ENCODE results near the gene GDPGP1.

GDPGP1 gene

DNA sequence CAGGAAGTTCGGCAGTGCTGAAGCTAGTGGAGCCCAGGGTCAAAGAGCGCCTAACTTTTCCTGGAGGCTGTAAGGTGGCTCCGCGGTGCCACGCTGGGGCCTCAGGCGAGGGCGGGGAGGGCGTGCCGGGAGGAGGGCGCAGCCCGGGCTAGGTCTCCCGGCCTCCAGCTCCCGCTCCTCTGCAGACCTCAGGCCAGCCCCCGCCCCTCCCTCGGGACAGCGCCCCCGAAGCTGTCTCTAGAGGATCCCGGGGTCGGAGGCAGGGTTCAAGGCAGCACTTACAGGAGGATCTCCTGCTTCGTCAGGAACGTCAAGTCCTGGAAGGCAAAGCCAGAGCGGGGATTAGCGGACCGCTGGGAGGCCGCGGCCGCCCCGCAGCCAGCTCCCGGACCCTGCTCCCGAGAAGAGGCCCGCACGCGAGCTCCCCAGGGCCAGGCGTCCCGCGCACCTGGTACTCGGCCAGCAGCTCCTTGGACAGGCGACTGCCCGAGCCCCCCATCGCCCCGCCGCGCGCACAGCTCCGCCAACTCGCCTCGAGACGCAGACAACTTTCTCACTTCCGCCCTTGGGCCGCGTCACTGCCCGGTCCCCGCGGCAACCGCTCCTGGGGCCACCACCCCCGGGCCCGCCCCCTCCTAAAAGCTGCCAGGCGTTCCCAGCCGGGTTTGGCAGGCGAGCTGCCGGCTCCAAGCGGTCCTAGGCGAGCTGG is 468 bp upstream of the GDPGP1 start, which contains the start of gene CIB1:
Gene CIB1, minus strand, starts transcription at position 555 of the 709 bp plus-strand sequence. Its CDS starts 56 bp downstream, at position 499.
- Histone ChIP-seq H3K27me3 (ENCODE audit: control insufficient read depth in 2 of 2, insufficient read depth in 2 of 2, low read length in 2 of 2) (no peaks in the 10 kb centered on the region), H3K4me3 (ENCODE audit: low read length in 2 of 2) (peak within 1 kb of the TSS; percentile 90 to 97), H3K36me3 (ENCODE audit: control insufficient read depth in 2 of 2, insufficient read depth in 2 of 2, low read length in 2 of 2) (peaks cover 30 to 39% of the 10 kb centered on the region in 2 donors), H3K9ac (ENCODE audit: low read depth in 1 of 2, low read length in 2 of 2) (peak within 1 kb of the TSS; percentile 84 to 98), H3K27ac (ENCODE audit: low read depth in 2 of 2, low read length in 2 of 2) (peak within 1 kb of the TSS; percentile 99), H3K4me1 (ENCODE audit: control insufficient read depth in 2 of 2, insufficient read depth in 2 of 2, low read length in 2 of 2) (peaks cover 42 to 48% of the 10 kb centered on the region in 2 donors), H3K9me3 (ENCODE audit: control insufficient read depth in 2 of 2, low read length in 2 of 2) (no peaks in the 10 kb centered on the region)

DNA sequence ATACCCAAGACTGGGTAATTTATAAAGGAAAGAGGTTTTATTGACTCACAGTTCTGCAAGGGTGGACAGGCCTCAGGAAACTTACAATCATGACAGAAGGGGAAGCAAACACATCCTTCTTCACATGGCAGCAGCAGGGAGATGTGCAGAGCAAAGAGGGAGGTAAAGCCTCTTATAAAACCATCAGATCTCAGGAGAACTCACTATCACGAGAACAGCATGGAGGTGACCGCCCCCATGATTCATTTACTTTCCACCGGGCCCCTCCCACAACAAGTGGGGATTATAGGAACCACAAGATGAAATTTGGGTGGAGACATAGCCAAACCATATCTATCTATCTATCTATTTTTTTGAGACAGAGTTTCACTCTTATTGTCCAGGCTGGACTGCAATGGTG is 5.4 kb downstream of the GDPGP1 start:
- Histone ChIP-seq H3K9me3 (ENCODE audit: control insufficient read depth in 2 of 2, low read length in 2 of 2) (no peaks in the 10 kb centered on the region), H3K27me3 (ENCODE audit: control insufficient read depth in 2 of 2, insufficient read depth in 2 of 2, low read length in 2 of 2) (no peaks in the 10 kb centered on the region), H3K36me3 (ENCODE audit: control insufficient read depth in 2 of 2, insufficient read depth in 2 of 2, low read length in 2 of 2) (peaks cover 28 to 32% of the 10 kb centered on the region in 2 donors)

DNA sequence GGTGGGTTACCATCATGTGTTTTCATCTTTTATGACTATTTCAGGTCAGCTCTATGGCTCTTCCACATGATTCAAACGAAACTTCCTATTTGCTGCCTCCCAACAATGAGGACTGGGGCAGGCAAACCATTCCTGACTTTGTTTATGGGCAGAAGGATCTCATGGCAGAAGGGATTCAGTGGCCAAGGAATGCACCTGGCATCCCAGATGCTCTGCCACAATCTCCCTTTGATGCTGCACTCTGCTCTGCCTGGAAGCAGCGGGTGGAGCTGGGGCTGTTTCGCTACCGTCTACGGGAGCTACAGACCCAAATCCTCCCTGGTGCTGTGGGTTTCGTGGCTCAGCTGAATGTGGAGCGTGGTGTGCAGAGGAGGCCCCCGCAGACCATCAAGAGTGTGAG is 6.8 kb downstream of the GDPGP1 start:
- peaks cover 28 to 32% of the 10 kb centered on the region in 2 donors for H3K36me3 ChIP-seq (ENCODE audit: control insufficient read depth in 2 of 2, insufficient read depth in 2 of 2, low read length in 2 of 2)
- H3K9me3 ChIP-seq (ENCODE audit: control insufficient read depth in 2 of 2, low read length in 2 of 2) = no peaks in the 10 kb centered on the region
- no peak overlapping the region for H3K4me3 ChIP-seq (ENCODE audit: low read length in 2 of 2)
- no peak overlapping the region for H3K9ac ChIP-seq (ENCODE audit: low read depth in 1 of 2, low read length in 2 of 2)
- H3K27ac ChIP-seq (ENCODE audit: low read depth in 2 of 2, low read length in 2 of 2) = no peak overlapping the region
- no peaks in the 10 kb centered on the region for H3K27me3 ChIP-seq (ENCODE audit: control insufficient read depth in 2 of 2, insufficient read depth in 2 of 2, low read length in 2 of 2)
- H3K4me1 ChIP-seq (ENCODE audit: control insufficient read depth in 2 of 2, insufficient read depth in 2 of 2, low read length in 2 of 2) = no peaks in the 10 kb centered on the region

More for the DNA sequence above, 5.4 kb downstream of the GDPGP1 start:
- Histone ChIP-seq H3K9ac (ENCODE audit: low read depth in 1 of 2, low read length in 2 of 2) (no peak overlapping the region), H3K4me3 (ENCODE audit: low read length in 2 of 2) (no peak overlapping the region), H3K27ac (ENCODE audit: low read depth in 2 of 2, low read length in 2 of 2) (no peak overlapping the region), H3K4me1 (ENCODE audit: control insufficient read depth in 2 of 2, insufficient read depth in 2 of 2, low read length in 2 of 2) (peaks cover 6 to 7% of the 10 kb centered on the region in 2 donors)

DNA sequence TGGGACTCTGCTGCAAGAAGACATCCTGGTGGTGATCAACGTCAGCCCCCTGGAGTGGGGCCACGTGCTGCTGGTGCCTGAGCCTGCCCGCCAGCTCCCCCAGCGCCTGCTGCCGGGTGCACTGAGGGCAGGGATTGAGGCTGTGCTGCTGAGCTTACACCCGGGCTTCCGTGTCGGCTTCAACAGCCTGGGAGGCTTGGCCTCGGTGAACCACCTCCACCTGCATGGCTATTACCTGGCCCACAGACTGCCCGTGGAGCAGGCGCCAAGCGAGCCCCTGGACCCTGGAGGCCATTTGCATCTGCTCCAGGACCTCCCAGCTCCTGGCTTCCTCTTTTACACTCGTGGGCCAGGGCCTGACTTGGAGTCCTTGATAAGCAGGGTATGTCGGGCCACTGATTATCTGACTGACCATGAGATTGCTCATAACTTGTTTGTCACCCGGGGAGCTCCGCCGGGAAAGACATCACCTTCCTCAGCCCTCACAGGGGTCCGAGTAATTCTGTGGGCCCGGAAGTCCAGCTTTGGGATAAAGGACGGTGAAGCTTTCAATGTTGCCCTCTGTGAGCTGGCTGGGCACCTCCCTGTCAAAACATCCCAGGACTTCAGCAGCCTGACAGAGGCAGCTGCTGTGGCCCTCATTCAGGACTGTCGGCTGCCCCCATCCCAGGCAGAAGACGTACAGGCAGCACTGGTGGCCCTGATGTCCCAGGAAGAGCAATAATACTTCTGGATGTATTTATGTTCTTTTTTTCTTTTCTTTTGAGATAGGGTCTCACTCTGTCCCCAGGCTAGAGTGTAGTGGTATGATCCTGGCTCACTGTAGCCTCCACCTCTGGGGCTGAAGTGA is 7.6 kb downstream of the GDPGP1 start:
- H3K9me3 ChIP-seq (ENCODE audit: control insufficient read depth in 2 of 2, low read length in 2 of 2) = no peaks in the 10 kb centered on the region
- peaks cover 28 to 32% of the 10 kb centered on the region in 2 donors for H3K36me3 ChIP-seq (ENCODE audit: control insufficient read depth in 2 of 2, insufficient read depth in 2 of 2, low read length in 2 of 2)
- H3K27me3 ChIP-seq (ENCODE audit: control insufficient read depth in 2 of 2, insufficient read depth in 2 of 2, low read length in 2 of 2) = no peaks in the 10 kb centered on the region
- no peak overlapping the region for H3K27ac ChIP-seq (ENCODE audit: low read depth in 2 of 2, low read length in 2 of 2)
- H3K4me3 ChIP-seq (ENCODE audit: low read length in 2 of 2) = no peak overlapping the region
- no peak overlapping the region for H3K9ac ChIP-seq (ENCODE audit: low read depth in 1 of 2, low read length in 2 of 2)
- no peaks in the 10 kb centered on the region for H3K4me1 ChIP-seq (ENCODE audit: control insufficient read depth in 2 of 2, insufficient read depth in 2 of 2, low read length in 2 of 2)

DNA sequence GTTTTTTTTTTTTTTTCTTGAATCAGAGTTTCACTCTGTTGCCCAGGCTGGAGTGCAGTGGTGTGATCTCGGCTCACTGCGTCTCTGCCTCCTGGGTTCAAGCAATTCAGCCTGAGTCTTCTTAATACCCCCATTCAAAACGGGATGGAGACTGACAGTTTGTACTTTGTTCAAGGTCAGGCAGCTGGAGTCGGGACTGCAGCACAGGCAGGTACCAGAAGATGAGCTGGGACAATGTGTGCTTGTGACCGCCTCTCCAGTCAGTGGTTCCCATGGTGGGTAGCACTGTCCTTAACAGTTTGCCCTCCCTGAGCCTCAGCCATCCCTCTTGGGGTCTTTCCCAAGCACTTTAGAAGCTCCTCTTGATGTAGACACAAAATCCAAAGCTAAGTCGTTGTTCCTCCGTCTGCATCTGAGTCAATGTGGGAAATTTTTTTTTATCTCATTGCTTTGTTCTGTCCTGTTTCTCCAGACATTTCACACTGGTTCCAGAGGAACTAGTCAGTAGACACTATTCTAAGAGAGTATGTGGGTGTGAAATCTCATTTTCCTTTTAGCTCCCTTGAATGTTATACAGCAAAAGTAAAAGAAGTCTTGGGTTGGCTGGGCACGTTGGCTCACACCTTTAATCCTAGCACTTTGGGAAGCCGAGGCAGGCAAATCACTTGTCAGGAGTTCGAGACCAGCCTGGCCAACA is 10.1 kb downstream of the GDPGP1 start:
- H3K36me3 ChIP-seq (ENCODE audit: control insufficient read depth in 2 of 2, insufficient read depth in 2 of 2, low read length in 2 of 2) = peaks cover 16 to 17% of the 10 kb centered on the region in 2 donors
- H3K9ac ChIP-seq (ENCODE audit: low read depth in 1 of 2, low read length in 2 of 2) = no peak overlapping the region
- H3K4me1 ChIP-seq (ENCODE audit: control insufficient read depth in 2 of 2, insufficient read depth in 2 of 2, low read length in 2 of 2) = peaks cover 3 to 4% of the 10 kb centered on the region in 2 donors
- H3K27me3 ChIP-seq (ENCODE audit: control insufficient read depth in 2 of 2, insufficient read depth in 2 of 2, low read length in 2 of 2) = no peaks in the 10 kb centered on the region
- no peaks in the 10 kb centered on the region for H3K9me3 ChIP-seq (ENCODE audit: control insufficient read depth in 2 of 2, low read length in 2 of 2)
- no peak overlapping the region for H3K4me3 ChIP-seq (ENCODE audit: low read length in 2 of 2)
- H3K27ac ChIP-seq (ENCODE audit: low read depth in 2 of 2, low read length in 2 of 2) = no peak overlapping the region

DNA sequence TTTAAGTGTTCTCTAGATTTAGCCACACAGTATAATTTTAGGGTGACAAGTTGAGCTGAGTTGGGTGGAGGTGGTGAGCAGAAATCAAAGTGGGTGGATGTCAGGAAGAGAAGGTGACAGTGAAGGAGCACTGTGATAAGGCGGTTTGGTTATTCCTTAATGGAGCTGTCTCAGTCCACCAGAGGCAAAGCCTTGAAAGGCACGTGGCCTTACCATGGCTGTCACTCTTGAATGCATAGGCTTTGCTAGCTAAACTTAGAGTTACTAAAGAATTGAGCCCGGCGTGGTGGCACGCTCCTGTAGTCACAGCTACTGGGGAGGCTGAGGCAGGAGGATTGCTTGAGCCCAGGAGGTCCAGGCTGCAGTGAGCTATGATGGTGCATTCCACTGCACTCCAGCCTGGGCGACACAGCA is 14.8 kb downstream of the GDPGP1 start:
- Histone ChIP-seq H3K9me3 (ENCODE audit: control insufficient read depth in 2 of 2, low read length in 2 of 2) (no peaks in the 10 kb centered on the region), H3K27me3 (ENCODE audit: control insufficient read depth in 2 of 2, insufficient read depth in 2 of 2, low read length in 2 of 2) (no peaks in the 10 kb centered on the region), H3K36me3 (ENCODE audit: control insufficient read depth in 2 of 2, insufficient read depth in 2 of 2, low read length in 2 of 2) (no peaks in the 10 kb centered on the region), H3K27ac (ENCODE audit: low read depth in 2 of 2, low read length in 2 of 2) (peak overlapping the region in 1 of 2 donors; percentile 56), H3K4me1 (ENCODE audit: control insufficient read depth in 2 of 2, insufficient read depth in 2 of 2, low read length in 2 of 2) (peaks cover 6 to 7% of the 10 kb centered on the region in 2 donors), H3K9ac (ENCODE audit: low read depth in 1 of 2, low read length in 2 of 2) (peak overlapping the region in 1 of 2 donors; percentile 73), H3K4me3 (ENCODE audit: low read length in 2 of 2) (peak overlapping the region; percentile 76 to 88)

DNA sequence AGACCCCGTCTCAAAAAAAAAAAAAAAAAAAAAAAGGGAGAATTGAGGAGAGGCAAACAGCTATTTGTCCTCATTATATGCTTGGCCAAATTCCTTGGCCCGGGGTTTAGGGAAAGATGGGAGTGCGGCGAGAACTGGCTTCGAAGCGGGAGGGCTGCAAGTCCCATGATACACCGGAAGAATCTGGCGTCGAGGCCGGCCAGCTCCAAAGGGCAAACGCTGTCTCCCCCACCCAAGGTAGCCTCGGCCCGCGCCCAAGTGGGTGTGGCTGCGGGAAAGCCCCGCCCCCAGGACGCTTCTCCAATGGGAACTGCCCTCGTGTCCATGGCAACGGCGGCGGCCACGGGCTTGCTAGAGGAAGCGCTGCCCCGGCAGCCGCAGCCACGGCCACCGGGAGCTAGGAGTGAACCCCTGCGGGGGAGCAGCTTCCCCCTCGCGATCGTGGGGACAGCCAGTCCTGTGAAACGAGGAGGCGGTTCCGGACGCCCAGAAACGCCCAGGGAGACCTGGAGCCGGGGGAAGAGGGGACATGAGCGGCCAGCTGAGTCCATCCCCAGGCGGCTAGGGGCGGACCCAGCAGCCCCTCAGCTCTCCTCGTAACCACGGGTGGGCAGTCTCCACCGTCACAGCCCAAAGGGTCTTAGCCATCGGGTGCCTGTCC is 15.3 kb downstream of the GDPGP1 start, which contains the start of gene TTLL13:
Gene TTLL13, plus strand, starts transcription at position 354 of the 661 bp plus-strand sequence. CDS start 1,075 bp downstream, outside the sequence.
- Histone ChIP-seq H3K4me3 (ENCODE audit: low read length in 2 of 2) (peak within 1 kb of the TSS; percentile 76 to 88), H3K9me3 (ENCODE audit: control insufficient read depth in 2 of 2, low read length in 2 of 2) (no peaks in the 10 kb centered on the region), H3K4me1 (ENCODE audit: control insufficient read depth in 2 of 2, insufficient read depth in 2 of 2, low read length in 2 of 2) (peaks cover 6 to 7% of the 10 kb centered on the region in 2 donors), H3K27ac (ENCODE audit: low read depth in 2 of 2, low read length in 2 of 2) (peak within 1 kb of the TSS; percentile 30 to 56), H3K36me3 (ENCODE audit: control insufficient read depth in 2 of 2, insufficient read depth in 2 of 2, low read length in 2 of 2) (no peaks in the 10 kb centered on the region), H3K9ac (ENCODE audit: low read depth in 1 of 2, low read length in 2 of 2) (peak within 1 kb of the TSS; percentile 68 to 73), H3K27me3 (ENCODE audit: control insufficient read depth in 2 of 2, insufficient read depth in 2 of 2, low read length in 2 of 2) (no peaks in the 10 kb centered on the region)

DNA sequence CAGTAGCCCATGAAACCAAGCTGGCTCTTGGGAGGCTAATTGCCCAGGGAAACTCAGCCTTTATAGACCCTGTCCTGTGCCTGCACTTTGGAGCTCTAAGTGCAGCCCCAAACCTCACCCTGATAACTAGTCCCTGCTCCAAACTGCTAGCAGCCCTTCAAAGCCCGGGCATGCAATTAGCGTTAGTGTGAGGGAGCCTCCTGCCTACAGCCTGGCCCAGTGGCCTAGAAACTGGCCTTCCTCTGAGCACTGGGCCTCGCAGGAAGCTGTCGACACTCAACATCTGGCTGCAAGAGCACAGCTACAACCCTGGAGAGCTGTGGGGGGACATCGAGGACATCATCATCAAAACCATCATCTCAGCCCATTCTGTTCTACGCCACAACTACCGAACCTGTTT is 23.8 kb downstream of the GDPGP1 start:
- no peaks in the 10 kb centered on the region for H3K36me3 ChIP-seq (ENCODE audit: control insufficient read depth in 2 of 2, insufficient read depth in 2 of 2, low read length in 2 of 2)
- H3K9ac ChIP-seq (ENCODE audit: low read depth in 1 of 2, low read length in 2 of 2) = no peak overlapping the region
- no peaks in the 10 kb centered on the region for H3K27me3 ChIP-seq (ENCODE audit: control insufficient read depth in 2 of 2, insufficient read depth in 2 of 2, low read length in 2 of 2)
- H3K4me3 ChIP-seq (ENCODE audit: low read length in 2 of 2) = no peak overlapping the region
- no peaks in the 10 kb centered on the region for H3K9me3 ChIP-seq (ENCODE audit: control insufficient read depth in 2 of 2, low read length in 2 of 2)
- H3K27ac ChIP-seq (ENCODE audit: low read depth in 2 of 2, low read length in 2 of 2) = no peak overlapping the region
- peaks cover 0 to 10% of the 10 kb centered on the region in 2 donors for H3K4me1 ChIP-seq (ENCODE audit: control insufficient read depth in 2 of 2, insufficient read depth in 2 of 2, low read length in 2 of 2)

DNA sequence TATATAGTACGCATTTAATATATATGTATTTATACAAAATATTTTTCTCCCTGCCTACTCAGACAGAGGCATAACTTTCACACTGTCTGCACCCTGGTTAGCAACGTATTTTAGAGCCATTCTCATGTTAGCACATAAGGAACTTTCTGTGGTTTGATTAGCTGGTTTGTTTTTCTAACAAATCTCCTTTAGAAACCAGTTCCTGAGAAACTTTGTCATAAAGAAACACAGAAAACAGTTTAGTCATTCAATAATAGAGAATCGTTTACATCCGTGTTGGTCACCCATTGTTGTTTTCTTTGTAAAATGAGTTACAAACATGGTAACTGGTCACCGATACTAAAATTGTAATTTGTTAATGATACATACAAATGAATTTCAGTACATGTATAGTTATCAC is 25.5 kb downstream of the GDPGP1 start:
- Histone ChIP-seq H3K9me3 (ENCODE audit: control insufficient read depth in 2 of 2, low read length in 2 of 2) (no peaks in the 10 kb centered on the region), H3K4me3 (ENCODE audit: low read length in 2 of 2) (no peak overlapping the region), H3K27ac (ENCODE audit: low read depth in 2 of 2, low read length in 2 of 2) (no peak overlapping the region), H3K36me3 (ENCODE audit: control insufficient read depth in 2 of 2, insufficient read depth in 2 of 2, low read length in 2 of 2) (no peaks in the 10 kb centered on the region), H3K27me3 (ENCODE audit: control insufficient read depth in 2 of 2, insufficient read depth in 2 of 2, low read length in 2 of 2) (no peaks in the 10 kb centered on the region), H3K4me1 (ENCODE audit: control insufficient read depth in 2 of 2, insufficient read depth in 2 of 2, low read length in 2 of 2) (peaks cover 5 to 18% of the 10 kb centered on the region in 2 donors), H3K9ac (ENCODE audit: low read depth in 1 of 2, low read length in 2 of 2) (no peak overlapping the region)

All from mucosa of rectum (tissue), 2 donors.